ENCODE data around the gene SHROOM1. TPM values are rescaled to one million over a fixed set of nuclear protein-coding genes. Genes with fewer than 3 reads are reported as not detected.
"Not testable (repeated sequence)": the region's sequence is repeated elsewhere in the genome, so short reads cannot be mapped to it uniquely, and the experiment has no call there.

Gene SHROOM1
- total RNA-seq, 1 experiment from 2014 or later = 0.54 TPM

DNA sequence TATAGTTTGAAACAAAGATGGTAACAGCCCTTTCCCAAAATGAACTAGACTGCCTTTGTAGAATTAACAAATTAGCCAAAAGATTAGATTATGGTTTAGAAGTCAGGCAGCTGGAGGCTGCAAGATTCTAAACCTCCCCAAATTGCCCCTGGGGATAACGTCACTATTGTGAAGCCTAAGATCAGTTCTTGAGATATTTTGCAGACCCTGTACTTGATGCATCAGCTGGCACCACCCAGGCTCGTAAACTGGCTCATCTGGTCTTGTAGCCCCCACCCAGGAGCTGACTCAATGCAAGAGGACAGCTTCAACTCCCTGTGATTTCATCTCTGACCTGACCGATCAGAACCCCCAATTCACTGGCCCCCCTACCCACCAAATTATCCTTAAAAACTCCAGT is 21.6 kb downstream of the SHROOM1 start:
- Histone ChIP-seq H3K4me3 (ENCODE audit: low read depth, low read length, poor library complexity, severe bottlenecking) (no peak overlapping the region), H3K9me3 (ENCODE audit: low read depth, low read length, poor library complexity, severe bottlenecking) (no peaks in the 10 kb centered on the region), H3K36me3 (ENCODE audit: insufficient read depth, low read length, poor library complexity, severe bottlenecking) (no peaks in the 10 kb centered on the region), H3K27me3 (replicated peaks; ENCODE audit: insufficient read depth, low read depth, low read length, poor library complexity) (peaks cover 20% of the 10 kb centered on the region), H3K27ac (ENCODE audit: low read depth, low read length, poor library complexity, severe bottlenecking) (no peak overlapping the region), H3K4me1 (ENCODE audit: insufficient read depth, low read length, poor library complexity, severe bottlenecking) (no peaks in the 10 kb centered on the region)
- POLR2A ChIA-PET (ENCODE audit: low non-redundant PET) = no interaction called here
- CTCF ChIA-PET = no interaction called here
- intact Hi-C loops (cut with micrococcal nuclease; ENCODE audit: unreplicated experiment) = no loop called here
- TF ChIP-seq EZH2 (IDR thresholded peaks at IDR 0.05; ENCODE audit: borderline replicate concordance, low read depth, low read length, poor library complexity, severe bottlenecking) = no peak
- TF ChIP-seq, protein P1, sequence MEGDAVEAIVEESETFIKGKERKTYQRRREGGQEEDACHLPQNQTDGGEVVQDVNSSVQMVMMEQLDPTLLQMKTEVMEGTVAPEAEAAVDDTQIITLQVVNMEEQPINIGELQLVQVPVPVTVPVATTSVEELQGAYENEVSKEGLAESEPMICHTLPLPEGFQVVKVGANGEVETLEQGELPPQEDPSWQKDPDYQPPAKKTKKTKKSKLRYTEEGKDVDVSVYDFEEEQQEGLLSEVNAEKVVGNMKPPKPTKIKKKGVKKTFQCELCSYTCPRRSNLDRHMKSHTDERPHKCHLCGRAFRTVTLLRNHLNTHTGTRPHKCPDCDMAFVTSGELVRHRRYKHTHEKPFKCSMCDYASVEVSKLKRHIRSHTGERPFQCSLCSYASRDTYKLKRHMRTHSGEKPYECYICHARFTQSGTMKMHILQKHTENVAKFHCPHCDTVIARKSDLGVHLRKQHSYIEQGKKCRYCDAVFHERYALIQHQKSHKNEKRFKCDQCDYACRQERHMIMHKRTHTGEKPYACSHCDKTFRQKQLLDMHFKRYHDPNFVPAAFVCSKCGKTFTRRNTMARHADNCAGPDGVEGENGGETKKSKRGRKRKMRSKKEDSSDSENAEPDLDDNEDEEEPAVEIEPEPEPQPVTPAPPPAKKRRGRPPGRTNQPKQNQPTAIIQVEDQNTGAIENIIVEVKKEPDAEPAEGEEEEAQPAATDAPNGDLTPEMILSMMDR (conservative IDR thresholded peaks at IDR 0.05; ENCODE audit: low read depth, low read length) = no peak
- no TSS peak for BruUV-seq (replicated peaks)
- no peak for DNase-seq (ENCODE audit: low spot score)

DNA sequence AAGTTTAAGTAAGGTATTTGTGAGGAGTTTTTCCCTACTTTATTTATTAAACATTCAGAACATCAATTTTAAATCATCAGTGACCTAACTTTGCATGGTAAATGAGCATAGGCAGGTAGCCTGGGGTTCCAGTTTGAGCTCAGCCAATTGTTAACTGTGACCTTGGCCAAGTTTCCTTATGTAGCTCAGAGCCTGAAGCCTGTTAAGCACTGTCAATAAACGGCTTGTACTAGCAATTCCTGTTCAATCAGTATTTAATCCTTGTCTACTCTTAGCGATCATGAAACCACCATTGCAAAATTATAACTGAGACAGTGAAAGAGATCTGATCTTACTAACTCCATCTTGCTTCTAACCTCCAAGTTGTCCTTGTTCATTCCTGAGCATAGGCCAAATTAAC is 22.0 kb downstream of the SHROOM1 start:
- Histone ChIP-seq H3K27ac (ENCODE audit: low read depth, low read length, poor library complexity, severe bottlenecking) (no peak overlapping the region), H3K27me3 (replicated peaks; ENCODE audit: insufficient read depth, low read depth, low read length, poor library complexity) (peaks cover 18% of the 10 kb centered on the region), H3K4me3 (ENCODE audit: low read depth, low read length, poor library complexity, severe bottlenecking) (no peak overlapping the region), H3K9me3 (ENCODE audit: low read depth, low read length, poor library complexity, severe bottlenecking) (no peaks in the 10 kb centered on the region), H3K36me3 (ENCODE audit: insufficient read depth, low read length, poor library complexity, severe bottlenecking) (no peaks in the 10 kb centered on the region), H3K4me1 (ENCODE audit: insufficient read depth, low read length, poor library complexity, severe bottlenecking) (no peaks in the 10 kb centered on the region)
- BruUV-seq (replicated peaks) = no TSS peak
- ChIA-PET POLR2A (ENCODE audit: low non-redundant PET) (no interaction called here), CTCF (no interaction called here)
- TF ChIP-seq, protein P1 (conservative IDR thresholded peaks at IDR 0.05; ENCODE audit: low read depth, low read length) = no peak
- TF ChIP-seq EZH2 (IDR thresholded peaks at IDR 0.05; ENCODE audit: borderline replicate concordance, low read depth, low read length, poor library complexity, severe bottlenecking) = no peak
- no peak for DNase-seq (ENCODE audit: low spot score)
- intact Hi-C loops (cut with micrococcal nuclease; ENCODE audit: unreplicated experiment) = no loop called here

DNA sequence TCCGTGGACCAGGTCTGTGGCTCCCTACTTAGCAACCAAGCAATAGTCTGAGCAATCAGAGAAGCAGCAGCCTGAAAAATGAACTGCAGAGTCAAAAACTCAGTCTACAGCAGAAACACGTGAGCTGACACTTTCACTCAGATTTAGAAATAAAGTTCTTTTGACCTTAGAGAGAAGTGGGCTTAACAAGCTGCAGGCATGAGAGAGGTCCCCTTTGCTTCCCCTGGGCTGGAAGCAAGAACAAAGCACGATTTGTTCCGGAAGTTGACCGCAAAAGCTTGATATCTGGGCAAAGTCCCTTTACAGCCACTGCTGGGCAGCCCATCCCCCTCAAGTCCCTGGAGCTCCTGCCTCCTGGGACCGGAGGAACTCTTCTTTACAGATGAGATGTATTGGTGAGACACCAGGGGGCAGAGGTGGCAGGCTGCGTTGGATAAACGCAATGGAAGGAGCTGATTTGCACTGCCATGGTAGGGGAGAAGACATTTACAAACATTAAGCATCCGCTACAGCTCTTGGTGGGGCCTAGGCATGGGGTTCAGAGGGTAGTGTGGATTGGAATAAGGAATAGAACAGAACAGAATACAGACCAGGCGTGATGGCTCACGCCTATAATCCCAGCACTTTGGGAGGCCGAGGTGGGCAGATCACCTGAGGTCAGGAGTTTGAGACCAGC is 23.1 kb downstream of the SHROOM1 start:
- no peaks in the 10 kb centered on the region for H3K9me3 ChIP-seq (ENCODE audit: low read depth, low read length, poor library complexity, severe bottlenecking)
- no peak overlapping the region for H3K27ac ChIP-seq (ENCODE audit: low read depth, low read length, poor library complexity, severe bottlenecking)
- no peak for TF ChIP-seq EZH2 (IDR thresholded peaks at IDR 0.05; ENCODE audit: borderline replicate concordance, low read depth, low read length, poor library complexity, severe bottlenecking)
- TF ChIP-seq, protein P1 (conservative IDR thresholded peaks at IDR 0.05; ENCODE audit: low read depth, low read length) = peak; percentile 36
- intact Hi-C loops (cut with micrococcal nuclease; ENCODE audit: unreplicated experiment) = no loop called here
- H3K4me3 ChIP-seq (ENCODE audit: low read depth, low read length, poor library complexity, severe bottlenecking) = no peak overlapping the region
- ChIA-PET CTCF (interaction anchor here (1.3 kb wide), 1 partner anchor 13 kb away, joined by 7 read pairs; no protein-coding TSS in a partner anchor), POLR2A (ENCODE audit: low non-redundant PET) (no interaction called here)
- DNase-seq (ENCODE audit: low spot score) = peak; percentile 29
- H3K4me1 ChIP-seq (ENCODE audit: insufficient read depth, low read length, poor library complexity, severe bottlenecking) = no peaks in the 10 kb centered on the region
- BruUV-seq (replicated peaks) = no TSS peak
- peaks cover 9% of the 10 kb centered on the region for H3K27me3 ChIP-seq (replicated peaks; ENCODE audit: insufficient read depth, low read depth, low read length, poor library complexity)
- no peaks in the 10 kb centered on the region for H3K36me3 ChIP-seq (ENCODE audit: insufficient read depth, low read length, poor library complexity, severe bottlenecking)

DNA sequence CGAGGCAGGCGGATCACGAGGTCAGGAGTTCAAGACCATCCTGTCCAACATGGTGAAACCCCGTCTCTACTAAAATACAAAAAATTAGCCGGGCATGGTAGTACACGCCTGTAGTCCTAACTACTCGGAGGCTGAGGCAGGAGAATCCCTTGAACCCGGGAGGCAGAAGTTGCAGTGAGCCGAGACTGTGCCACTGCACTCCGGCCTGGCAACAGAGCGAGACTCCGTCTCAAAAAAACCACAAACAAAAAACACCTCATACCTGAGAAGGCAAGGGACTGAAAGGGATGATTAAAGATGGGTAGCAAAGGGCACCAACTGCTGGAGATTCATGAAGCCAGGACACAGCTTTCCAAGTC is 23.7 kb downstream of the SHROOM1 start:
- DNase-seq (ENCODE audit: low spot score); H3K27ac ChIP-seq (ENCODE audit: low read depth, low read length, poor library complexity, severe bottlenecking); H3K4me1 ChIP-seq (ENCODE audit: insufficient read depth, low read length, poor library complexity, severe bottlenecking); H3K9me3 ChIP-seq (ENCODE audit: low read depth, low read length, poor library complexity, severe bottlenecking); BruUV-seq (replicated peaks); H3K4me3 ChIP-seq (ENCODE audit: low read depth, low read length, poor library complexity, severe bottlenecking); intact Hi-C loops (cut with micrococcal nuclease; ENCODE audit: unreplicated experiment); H3K27me3 ChIP-seq (replicated peaks; ENCODE audit: insufficient read depth, low read depth, low read length, poor library complexity); POLR2A ChIA-PET (ENCODE audit: low non-redundant PET); H3K36me3 ChIP-seq (ENCODE audit: insufficient read depth, low read length, poor library complexity, severe bottlenecking): not testable (repeated sequence)
- CTCF ChIA-PET = interaction anchor here (1.3 kb wide), 1 partner anchor 14 kb away, joined by 7 read pairs; no protein-coding TSS in a partner anchor

DNA sequence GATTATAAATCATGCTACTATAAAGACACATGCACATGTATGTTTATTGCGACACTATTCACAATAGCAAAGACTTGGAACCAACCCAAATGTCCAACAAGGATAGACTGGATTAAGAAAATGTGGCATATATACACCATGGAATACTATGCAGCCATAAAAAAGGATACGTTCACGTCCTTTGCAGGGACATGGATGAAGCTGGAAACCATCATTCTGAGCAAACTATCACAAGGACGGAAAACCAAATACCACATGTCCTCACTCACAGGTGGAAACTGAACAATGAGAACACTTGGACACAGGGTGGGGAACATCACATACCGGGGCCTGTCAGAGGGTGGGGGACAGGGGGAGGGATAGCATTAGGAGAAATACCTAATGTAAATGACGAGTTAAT is 24.6 kb downstream of the SHROOM1 start:
- H3K9me3 ChIP-seq (ENCODE audit: low read depth, low read length, poor library complexity, severe bottlenecking); H3K4me3 ChIP-seq (ENCODE audit: low read depth, low read length, poor library complexity, severe bottlenecking); H3K36me3 ChIP-seq (ENCODE audit: insufficient read depth, low read length, poor library complexity, severe bottlenecking); H3K4me1 ChIP-seq (ENCODE audit: insufficient read depth, low read length, poor library complexity, severe bottlenecking); CTCF ChIA-PET; DNase-seq (ENCODE audit: low spot score); intact Hi-C loops (cut with micrococcal nuclease; ENCODE audit: unreplicated experiment); H3K27me3 ChIP-seq (replicated peaks; ENCODE audit: insufficient read depth, low read depth, low read length, poor library complexity); BruUV-seq (replicated peaks); H3K27ac ChIP-seq (ENCODE audit: low read depth, low read length, poor library complexity, severe bottlenecking); POLR2A ChIA-PET (ENCODE audit: low non-redundant PET): not testable (repeated sequence)
